ENCODE results near the gene BAIAP2.

DNA sequence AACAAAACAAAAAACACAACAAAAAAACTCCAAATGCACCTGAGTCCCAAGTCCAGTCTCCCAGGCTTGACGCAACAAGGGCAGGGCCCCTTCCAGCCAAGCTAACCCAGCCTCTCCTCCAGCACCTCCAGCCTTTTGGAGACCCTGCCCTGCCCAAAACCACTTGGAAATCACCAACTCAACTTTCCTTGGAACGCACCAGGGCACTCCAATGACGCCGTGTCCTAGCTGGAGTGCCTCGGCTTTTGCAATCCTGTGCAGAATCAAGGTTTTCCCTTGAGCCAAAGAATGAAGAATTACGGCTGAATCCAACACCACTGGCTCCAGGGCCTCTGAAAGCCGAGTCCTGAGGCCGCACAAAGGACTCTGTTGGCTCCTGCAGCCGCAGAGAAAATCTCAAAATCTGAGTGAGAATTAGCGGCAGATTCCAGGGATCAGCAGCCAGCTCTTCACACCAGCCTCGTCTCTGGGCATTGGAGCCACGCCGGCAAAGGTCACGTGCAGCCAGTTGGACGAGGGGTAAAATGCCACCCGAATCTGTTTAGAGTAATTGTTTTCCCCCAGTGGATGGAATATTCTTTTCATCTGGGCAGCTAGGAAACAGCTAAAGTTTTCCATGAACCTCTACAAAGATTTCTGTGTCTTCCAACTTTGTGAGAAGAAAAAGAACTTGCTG is 9.7 kb upstream of the BAIAP2 start:
- TF ChIP-seq, protein P1, sequence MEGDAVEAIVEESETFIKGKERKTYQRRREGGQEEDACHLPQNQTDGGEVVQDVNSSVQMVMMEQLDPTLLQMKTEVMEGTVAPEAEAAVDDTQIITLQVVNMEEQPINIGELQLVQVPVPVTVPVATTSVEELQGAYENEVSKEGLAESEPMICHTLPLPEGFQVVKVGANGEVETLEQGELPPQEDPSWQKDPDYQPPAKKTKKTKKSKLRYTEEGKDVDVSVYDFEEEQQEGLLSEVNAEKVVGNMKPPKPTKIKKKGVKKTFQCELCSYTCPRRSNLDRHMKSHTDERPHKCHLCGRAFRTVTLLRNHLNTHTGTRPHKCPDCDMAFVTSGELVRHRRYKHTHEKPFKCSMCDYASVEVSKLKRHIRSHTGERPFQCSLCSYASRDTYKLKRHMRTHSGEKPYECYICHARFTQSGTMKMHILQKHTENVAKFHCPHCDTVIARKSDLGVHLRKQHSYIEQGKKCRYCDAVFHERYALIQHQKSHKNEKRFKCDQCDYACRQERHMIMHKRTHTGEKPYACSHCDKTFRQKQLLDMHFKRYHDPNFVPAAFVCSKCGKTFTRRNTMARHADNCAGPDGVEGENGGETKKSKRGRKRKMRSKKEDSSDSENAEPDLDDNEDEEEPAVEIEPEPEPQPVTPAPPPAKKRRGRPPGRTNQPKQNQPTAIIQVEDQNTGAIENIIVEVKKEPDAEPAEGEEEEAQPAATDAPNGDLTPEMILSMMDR (IDR thresholded peaks at IDR 0.05 in 8 of 11, conservative IDR thresholded peaks at IDR 0.05 in 3 of 11), result no peak
- TF ChIP-seq POLR2AphosphoS5 (IDR thresholded peaks at IDR 0.05), result no peak
- TF ChIP-seq POLR2A (IDR thresholded peaks at IDR 0.05), result no peak
